ENCODE data around the gene ACTL7A.

ACTL7A gene

GRCh38 chr9:108850293-108850897 lies 11.7 kb upstream of the ACTL7A start:
- DNase-seq (ENCODE audit: low read depth) = no peak

- no peak for DNase-seq (ENCODE audit: low read depth)
Observed at GRCh38 chr9:108851138-108851537, 10.9 kb upstream of the ACTL7A start.

- no peak for DNase-seq (ENCODE audit: low read depth)
Observed at GRCh38 chr9:108852079-108852478, 10.0 kb upstream of the ACTL7A start.

- no peak for DNase-seq (ENCODE audit: low read depth)
Observed at GRCh38 chr9:108854094-108854493, 8.0 kb upstream of the ACTL7A start.

GRCh38 chr9:108854641-108855528 lies 7.2 kb upstream of the ACTL7A start:
- no peak for DNase-seq (ENCODE audit: low read depth)

GRCh38 chr9:108855529-108855886 lies 6.6 kb upstream of the ACTL7A start:
- no peak for DNase-seq (ENCODE audit: low read depth)

- DNase-seq (ENCODE audit: low read depth) = no peak
Observed at GRCh38 chr9:108855888-108856287, 6.2 kb upstream of the ACTL7A start, which contains the start of gene ACTL7B. TSS of gene ACTL7B (minus strand) at chr9:108855986. CDS start at chr9:108855930, 56 bp downstream.

GRCh38 chr9:108857572-108857971 lies 4.5 kb upstream of the ACTL7A start:
- DNase-seq (ENCODE audit: low read depth) = no peak

- DNase-seq (ENCODE audit: low read depth) = no peak
Observed at GRCh38 chr9:108859459-108860114, 2.5 kb upstream of the ACTL7A start.

GRCh38 chr9:108860354-108860753 lies 1.7 kb upstream of the ACTL7A start:
- no peak for DNase-seq (ENCODE audit: low read depth)

GRCh38 chr9:108860764-108861163 lies 1.3 kb upstream of the ACTL7A start:
- DNase-seq (ENCODE audit: low read depth) = no peak

- no peak for DNase-seq (ENCODE audit: low read depth)
Observed at GRCh38 chr9:108861464-108861863, 602 bp upstream of the ACTL7A start.

- no peak for DNase-seq (ENCODE audit: low read depth)
Observed at GRCh38 chr9:108863891-108864290, 1.8 kb downstream of the ACTL7A start.

GRCh38 chr9:108864446-108864845 lies 2.4 kb downstream of the ACTL7A start:
- no peak for DNase-seq (ENCODE audit: low read depth)

GRCh38 chr9:108865037-108865436 lies 3.0 kb downstream of the ACTL7A start:
- DNase-seq (ENCODE audit: low read depth) = no peak

- no peak for DNase-seq (ENCODE audit: low read depth)
Observed at GRCh38 chr9:108866001-108866420, 3.9 kb downstream of the ACTL7A start.

GRCh38 chr9:108867116-108867515 lies 5.0 kb downstream of the ACTL7A start:
- DNase-seq (ENCODE audit: low read depth) = no peak

- DNase-seq (ENCODE audit: low read depth) = no peak
Observed at GRCh38 chr9:108867829-108868228, 5.8 kb downstream of the ACTL7A start.

- no peak for DNase-seq (ENCODE audit: low read depth)
Observed at GRCh38 chr9:108869092-108869725, 7.1 kb downstream of the ACTL7A start.

GRCh38 chr9:108874058-108874788 lies 12.2 kb downstream of the ACTL7A start:
- DNase-seq (ENCODE audit: low read depth) = no peak

- DNase-seq (ENCODE audit: low read depth) = no peak
Observed at GRCh38 chr9:108876425-108876824, 14.4 kb downstream of the ACTL7A start.

GRCh38 chr9:108877524-108877923 lies 15.5 kb downstream of the ACTL7A start:
- no peak for DNase-seq (ENCODE audit: low read depth)

Data from T-helper 22 cell (primary cell).